Stimulated activated CD4-positive, alpha-beta T cell treated with anti-CD3 and anti-CD28 coated beads, Interleukin-1b, Interleukin-23, amount 100 ng/mL, for 4 hours (primary cell): ENCODE results near the gene ADARB2.

Experiments used
- DNase-seq, 2 donors: peaks; one replicate each; pipeline ENCODE4 v3.0.0-alpha.2; 2020; ENCODE audit warnings: low read depth in 2 of 2

The ADARB2 gene

GRCh38 chr10:1596482-1597099 lies 140.7 kb downstream of the ADARB2 start:
- DNase-seq = no peak

- no peak for DNase-seq
Measured at GRCh38 chr10:1595726-1596125, 141.6 kb downstream of the ADARB2 start.

- no peak for DNase-seq
Measured at GRCh38 chr10:1595242-1595600, 142.1 kb downstream of the ADARB2 start.

- no peak for DNase-seq
Measured at GRCh38 chr10:1594372-1595241, 142.7 kb downstream of the ADARB2 start.

- DNase-seq = no peak
Measured at GRCh38 chr10:1591742-1592141, 145.6 kb downstream of the ADARB2 start.

GRCh38 chr10:1591045-1591444 lies 146.3 kb downstream of the ADARB2 start:
- DNase-seq = no peak

- no peak for DNase-seq
Measured at GRCh38 chr10:1589257-1589656, 148.1 kb downstream of the ADARB2 start.

GRCh38 chr10:1582739-1583138 lies 154.6 kb downstream of the ADARB2 start:
- DNase-seq = no peak

GRCh38 chr10:1581189-1581588 lies 156.1 kb downstream of the ADARB2 start:
- DNase-seq = no peak

GRCh38 chr10:1579671-1580070 lies 157.7 kb downstream of the ADARB2 start:
- no peak for DNase-seq

GRCh38 chr10:1579141-1579491 lies 158.2 kb downstream of the ADARB2 start:
- DNase-seq = no peak

GRCh38 chr10:1578392-1579140 lies 158.8 kb downstream of the ADARB2 start:
- no peak for DNase-seq

GRCh38 chr10:1577945-1578344 lies 159.4 kb downstream of the ADARB2 start:
- DNase-seq = no peak

- DNase-seq = no peak
Measured at GRCh38 chr10:1577373-1577770, 160.0 kb downstream of the ADARB2 start.

- DNase-seq = no peak
Measured at GRCh38 chr10:1576467-1577372, 160.6 kb downstream of the ADARB2 start.

- no peak for DNase-seq
Measured at GRCh38 chr10:1575481-1576244, 161.7 kb downstream of the ADARB2 start.

GRCh38 chr10:1574719-1575118 lies 162.6 kb downstream of the ADARB2 start:
- no peak for DNase-seq

- no peak for DNase-seq
Measured at GRCh38 chr10:1573981-1574380, 163.3 kb downstream of the ADARB2 start.

GRCh38 chr10:1573334-1573969 lies 163.9 kb downstream of the ADARB2 start:
- DNase-seq = no peak

- no peak for DNase-seq
Measured at GRCh38 chr10:1572519-1573333, 164.6 kb downstream of the ADARB2 start.
